Germinal center (tissue), 1 donor: ENCODE data around the gene MZB1.
"Not testable (repeated sequence)": the region's sequence is repeated elsewhere in the genome, so short reads cannot be mapped to it uniquely, and the experiment has no call there.

Source experiments
- DNase-seq: peaks from one replicate; pipeline ENCODE4 v3.0.0; 2012; ENCODE audit warnings: mixed read lengths, low spot score

MZB1 gene

DNA sequence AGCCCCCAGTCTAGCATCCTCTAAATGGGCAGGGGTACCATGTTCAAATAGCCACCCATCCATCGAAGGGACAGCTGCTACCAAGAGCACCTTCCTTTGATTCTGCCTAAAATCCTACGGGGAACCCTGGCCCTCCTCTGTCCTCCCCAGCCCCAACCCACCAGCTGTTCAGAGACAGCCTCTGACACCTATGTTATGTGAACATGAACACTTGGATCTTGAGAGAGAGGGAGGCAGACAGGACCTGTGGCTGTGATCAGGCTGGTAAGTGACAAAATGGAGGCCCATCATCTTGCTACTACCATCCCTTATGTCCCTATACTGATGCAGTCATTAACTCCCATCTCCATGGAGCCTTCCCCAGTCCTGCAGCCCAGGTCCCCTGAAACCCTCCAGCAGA lies 14.8 kb downstream of the MZB1 start:
- DNase-seq = no peak

DNA sequence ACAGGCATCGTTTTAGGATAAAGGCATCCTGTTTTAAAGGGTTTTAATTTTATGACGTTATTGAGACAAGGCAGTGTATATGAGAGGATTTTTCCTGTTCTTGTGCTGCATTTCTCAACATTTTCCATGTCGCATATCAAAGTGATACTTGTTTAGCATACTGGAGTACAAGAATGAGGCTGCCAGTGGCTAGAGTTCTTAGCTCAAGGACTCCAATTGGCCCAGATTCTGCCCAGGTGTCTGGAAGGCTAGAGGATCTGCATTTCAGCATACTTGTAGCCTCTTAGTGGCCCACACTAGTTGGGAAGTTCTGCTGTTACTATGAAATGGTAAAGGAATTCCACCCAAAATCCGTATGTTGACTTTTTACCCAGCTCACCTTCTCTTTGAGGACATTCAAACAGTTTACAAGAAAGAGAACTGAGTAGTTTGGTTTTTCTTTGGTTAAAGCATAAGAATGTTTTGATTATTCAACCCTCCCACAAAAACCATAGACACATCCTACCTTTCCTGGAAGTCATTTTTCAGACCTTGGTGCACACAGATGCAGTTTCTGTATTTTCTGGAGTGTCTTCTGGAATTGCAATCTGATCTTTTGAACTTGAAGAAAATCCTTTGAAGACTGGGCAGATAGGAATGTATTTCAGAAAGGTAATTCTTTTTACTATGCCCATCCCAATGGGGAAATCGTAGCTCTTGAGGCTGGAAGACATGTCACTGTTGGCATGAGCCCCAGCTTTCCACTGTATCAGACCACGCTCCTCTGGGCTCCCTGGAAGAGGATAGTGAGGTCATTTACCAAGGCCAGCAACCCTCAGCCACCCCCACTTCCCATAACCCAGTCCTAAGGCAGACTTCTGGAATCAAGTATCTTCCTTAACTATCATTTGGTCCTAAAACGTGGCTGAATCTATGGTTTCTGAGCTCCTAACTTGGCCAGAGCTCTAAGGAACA lies 18.0 kb downstream of the MZB1 start:
- no peak for DNase-seq

- no peak for DNase-seq
Measured at GRCh38 chr5:139369181-139369580, 20.5 kb downstream of the MZB1 start.

- DNase-seq = no peak
Measured at GRCh38 chr5:139368613-139369012, 21.1 kb downstream of the MZB1 start.

DNA sequence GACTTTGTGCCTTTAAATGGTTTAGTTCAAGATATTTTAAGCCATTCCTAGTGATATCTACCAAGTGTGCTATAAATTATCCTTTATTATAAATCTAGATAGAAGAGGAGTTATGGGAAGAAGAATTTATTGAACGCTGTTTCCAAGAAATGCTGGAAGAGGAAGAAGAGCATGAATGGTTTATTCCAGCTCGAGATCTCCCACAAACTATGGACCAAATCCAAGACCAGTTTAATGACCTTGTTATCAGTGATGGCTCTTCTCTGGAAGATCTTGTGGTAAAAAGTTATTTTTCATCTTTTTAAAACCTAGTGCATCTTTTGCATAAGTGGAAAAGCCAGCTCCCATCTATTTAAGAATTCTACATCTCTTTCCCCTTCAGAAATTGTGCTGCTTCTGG lies 25.2 kb downstream of the MZB1 start:
- no peak for DNase-seq

DNA sequence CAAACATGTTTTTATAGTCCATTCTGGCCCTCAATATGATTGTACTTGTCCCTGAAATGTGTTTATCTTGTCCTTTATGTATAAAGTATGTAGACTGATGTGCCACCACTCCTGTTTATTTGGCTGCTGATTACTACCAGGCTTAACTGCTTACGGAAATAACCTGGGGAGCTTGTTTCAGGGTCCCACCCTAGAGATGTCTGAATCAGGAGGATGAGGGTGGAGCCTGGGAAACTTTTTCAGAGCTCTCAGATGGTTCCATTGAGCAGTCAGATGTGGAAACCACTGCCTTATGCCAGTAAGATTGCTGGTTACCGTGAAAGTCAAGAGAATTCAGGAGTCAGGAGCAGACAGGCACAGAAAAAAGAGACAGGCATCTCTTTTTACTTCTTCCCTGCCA lies 25.8 kb downstream of the MZB1 start:
- DNase-seq = no peak

DNA sequence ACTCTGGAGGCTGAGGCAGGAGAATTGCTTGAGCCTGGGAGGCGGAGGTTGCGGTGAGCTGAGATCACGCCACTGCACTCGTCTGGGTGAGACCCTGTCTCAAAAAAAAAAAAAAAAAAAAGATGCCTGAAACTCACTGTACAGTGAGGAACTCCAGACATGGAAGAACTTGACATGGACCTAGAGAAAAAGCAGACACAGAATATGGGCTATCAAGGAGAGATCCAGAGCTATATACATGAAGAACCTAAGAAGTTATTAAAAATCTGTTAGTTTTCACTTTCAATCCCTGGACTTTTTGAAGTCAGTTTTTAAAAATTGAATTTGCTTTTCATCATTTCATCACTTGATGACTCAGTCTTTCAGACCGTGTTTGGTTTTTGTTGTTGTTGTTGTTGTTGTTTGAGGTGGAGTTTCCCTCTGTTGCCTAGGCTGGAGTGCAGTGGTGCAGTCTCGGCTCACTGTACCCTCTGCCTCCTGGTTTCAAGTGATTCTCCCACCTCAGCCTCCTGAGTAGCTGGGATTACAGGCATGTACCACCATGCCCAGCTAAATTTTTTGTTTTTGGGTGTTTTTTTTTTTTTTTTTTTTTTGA lies 27.8 kb downstream of the MZB1 start:
- DNase-seq = no peak

DNA sequence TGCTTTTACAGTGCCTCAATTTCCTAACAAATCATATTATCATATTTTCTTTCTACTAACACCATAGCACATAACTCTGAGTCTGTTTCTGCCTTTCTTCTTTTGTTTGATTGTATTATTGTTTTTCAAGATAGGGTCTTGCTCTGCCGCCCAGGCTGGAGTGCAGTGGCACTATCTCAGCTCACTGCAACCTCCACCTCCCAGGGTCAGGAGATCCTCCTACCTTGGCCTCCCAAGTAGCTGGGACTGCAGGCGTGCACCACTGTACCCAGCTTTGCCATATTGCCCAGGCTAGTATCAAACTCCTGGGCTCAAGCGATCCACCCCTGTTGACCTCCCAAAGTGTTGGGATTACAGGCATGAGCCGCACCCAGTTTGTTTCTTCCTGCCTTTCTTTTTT lies 29.3 kb downstream of the MZB1 start:
- no peak for DNase-seq

- no peak for DNase-seq
Measured at GRCh38 chr5:139358064-139358463, 31.6 kb downstream of the MZB1 start.

DNA sequence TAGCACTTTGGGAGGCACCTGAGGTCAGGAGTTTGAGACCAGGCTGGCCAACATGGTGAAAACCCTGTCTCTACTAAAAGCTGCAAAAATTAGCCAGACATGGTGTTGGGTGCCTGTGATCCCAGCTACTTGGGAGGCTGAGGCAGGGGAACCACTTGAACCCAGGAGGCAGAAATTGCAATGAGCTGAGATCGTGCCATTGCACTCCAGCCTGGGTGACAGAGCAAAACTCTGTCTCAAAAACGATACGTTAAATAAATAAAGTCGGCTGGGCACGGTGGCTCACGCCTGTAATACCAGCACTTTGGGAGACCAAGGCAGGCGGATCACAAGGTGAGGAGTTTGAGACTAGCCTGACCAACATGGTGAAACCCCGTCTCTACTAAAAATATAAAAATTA lies 33.8 kb downstream of the MZB1 start:
- DNase-seq = not testable (repeated sequence)

DNA sequence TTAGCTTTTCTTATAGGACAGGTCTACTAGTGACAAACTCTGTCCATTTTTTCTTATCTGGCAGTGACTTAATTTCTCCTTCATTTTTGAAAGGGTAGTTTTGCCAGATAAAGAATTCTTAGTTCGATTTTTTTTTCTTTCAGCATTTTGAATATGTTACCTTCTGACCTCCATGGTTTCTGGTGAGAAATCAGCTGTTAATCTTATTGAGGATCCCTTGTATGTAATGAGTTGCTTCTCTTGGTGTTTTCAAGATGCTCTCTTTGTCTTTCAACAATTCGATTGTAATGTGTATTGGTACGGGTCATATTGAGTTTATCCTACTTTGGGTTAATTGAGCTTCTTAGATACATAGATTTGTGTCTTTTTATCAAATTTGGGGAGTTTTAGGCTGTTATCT lies 35.5 kb downstream of the MZB1 start:
- no peak for DNase-seq

DNA sequence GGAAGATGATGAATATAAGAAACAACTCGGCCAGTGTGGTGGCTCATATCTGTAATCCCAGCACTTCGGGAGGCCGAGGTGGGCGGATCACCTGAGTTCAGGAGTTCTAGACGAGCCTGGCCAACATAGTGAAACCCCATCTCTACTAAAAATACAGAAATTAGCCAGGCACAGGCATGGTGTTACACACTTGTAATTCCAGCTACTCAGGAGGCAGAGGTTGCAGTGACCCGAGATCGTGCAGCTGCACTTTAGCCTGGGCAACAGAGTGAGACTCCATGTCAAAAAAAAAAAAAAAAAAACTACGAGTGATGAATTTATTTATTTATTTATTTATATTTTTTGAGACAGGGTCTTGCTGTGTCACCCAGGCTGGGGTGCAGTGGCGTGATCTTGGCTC lies 41.9 kb downstream of the MZB1 start:
- not testable (repeated sequence) for DNase-seq

DNA sequence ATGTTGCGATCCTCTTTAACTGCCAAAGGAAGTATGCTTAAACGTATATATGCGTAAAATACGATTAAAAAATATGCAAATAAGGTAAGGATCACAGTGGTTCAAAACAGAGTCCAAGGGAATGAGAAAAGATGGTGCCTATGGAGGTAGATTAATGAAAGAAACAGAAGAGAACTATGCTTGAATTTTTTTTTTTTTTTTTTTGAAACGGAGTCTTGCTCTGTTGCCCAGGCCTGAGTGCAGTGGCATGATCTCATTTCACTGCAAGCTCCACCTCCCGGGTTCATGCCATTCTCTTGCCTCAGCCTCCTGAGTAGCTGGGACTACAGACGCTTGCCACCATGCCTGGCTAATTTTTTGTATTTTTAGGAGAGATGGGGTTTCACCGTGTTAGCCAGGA lies 44.3 kb downstream of the MZB1 start:
- not testable (repeated sequence) for DNase-seq

DNA sequence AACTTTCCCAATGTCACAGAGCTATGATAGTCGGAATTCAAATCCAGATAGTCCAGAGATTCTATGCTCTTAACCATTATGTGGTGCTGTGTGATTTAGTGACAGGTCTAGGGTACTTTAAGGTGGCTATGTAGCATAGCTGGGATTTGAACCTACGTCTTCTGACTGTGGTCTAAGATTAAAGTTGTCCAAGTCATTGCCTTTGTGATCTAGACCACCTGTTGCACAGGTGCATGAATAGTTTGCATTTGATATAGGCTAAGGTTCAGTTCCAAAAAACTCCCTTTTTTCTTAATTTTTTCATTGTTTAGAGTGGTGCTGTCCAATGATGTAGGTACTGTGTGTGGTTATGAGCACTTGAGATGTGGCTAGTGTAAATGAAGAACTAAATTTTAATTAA lies 45.5 kb downstream of the MZB1 start:
- DNase-seq = no peak

- DNase-seq = no peak
Measured at GRCh38 chr5:139343476-139343875, 46.2 kb downstream of the MZB1 start.

DNA sequence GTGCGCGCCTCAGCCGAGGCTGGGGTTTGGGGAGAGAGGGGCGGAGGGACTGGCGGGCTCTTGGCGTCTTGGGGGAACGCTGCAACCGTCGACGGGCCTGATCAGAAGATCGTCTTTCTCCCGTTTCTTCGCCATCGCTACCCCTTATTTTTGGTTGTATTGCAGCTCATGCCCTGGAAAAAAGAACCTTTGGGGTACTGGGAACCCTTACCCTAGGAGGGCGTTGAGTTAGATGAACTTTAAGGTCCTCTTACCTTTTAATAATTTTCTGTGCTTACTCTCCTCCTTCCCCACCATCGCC lies 47.3 kb downstream of the MZB1 start:
- peak; percentile 90 for DNase-seq

- DNase-seq = peak; percentile 92
Measured at GRCh38 chr5:139341689-139342422, 47.9 kb downstream of the MZB1 start, which contains the start of gene PAIP2. Gene PAIP2 (plus strand): TSS chr5:139341854. CDS start chr5:139363785, 21,931 bp downstream.

GRCh38 chr5:139341187-139341688 lies 48.5 kb downstream of the MZB1 start:
- DNase-seq = no peak

GRCh38 chr5:139340051-139340450 lies 49.7 kb downstream of the MZB1 start:
- DNase-seq = no peak
